KOPT-K1 (cell line): ENCODE data around the gene ADSL.

Experiments used
- H3K27ac ChIP-seq: fragments of 200-600 bp; sonication (generic); 2 replicates; pipeline ENCODE4 v1.5.1; 2016; ENCODE audit warnings: antibody characterized with exemption, mild to moderate bottlenecking, low read depth, low read length; ENCODE audit not compliant: poor library complexity, severe bottlenecking
- H3K36me3 ChIP-seq: fragments of 200-600 bp; sonication (generic); 2 replicates; pipeline ENCODE4 v1.5.1; 2017; ENCODE audit warnings: antibody characterized with exemption, mild to moderate bottlenecking, low read length, moderate library complexity; ENCODE audit not compliant: insufficient read depth
- H3K9me3 ChIP-seq: fragments of 200-600 bp; sonication (generic); 2 replicates; pipeline ENCODE4 v1.5.1; 2017; ENCODE audit warnings: antibody characterized with exemption, low read length, mild to moderate bottlenecking; ENCODE audit not compliant: insufficient read depth, poor library complexity, severe bottlenecking

Gene ADSL

GRCh38 chr22:40410731-40411505 is 64.6 kb downstream of the ADSL start:
- Histone ChIP-seq H3K27ac (no peak overlapping the region), H3K9me3 (no peaks in the 10 kb centered on the region), H3K36me3 (peaks cover 87% of the 10 kb centered on the region)

- H3K27ac ChIP-seq: no peak overlapping the region
Measured at GRCh38 chr22:40411506-40411861, 65.2 kb downstream of the ADSL start.

GRCh38 chr22:40412441-40412840 is 66.1 kb downstream of the ADSL start:
- Histone ChIP-seq H3K36me3 (peaks cover 87% of the 10 kb centered on the region), H3K27ac (no peak overlapping the region), H3K9me3 (no peaks in the 10 kb centered on the region)

More at GRCh38 chr22:40411506-40411861, 65.2 kb downstream of the ADSL start:
- Histone ChIP-seq H3K36me3 (peaks cover 87% of the 10 kb centered on the region), H3K9me3 (no peaks in the 10 kb centered on the region)

DNA sequence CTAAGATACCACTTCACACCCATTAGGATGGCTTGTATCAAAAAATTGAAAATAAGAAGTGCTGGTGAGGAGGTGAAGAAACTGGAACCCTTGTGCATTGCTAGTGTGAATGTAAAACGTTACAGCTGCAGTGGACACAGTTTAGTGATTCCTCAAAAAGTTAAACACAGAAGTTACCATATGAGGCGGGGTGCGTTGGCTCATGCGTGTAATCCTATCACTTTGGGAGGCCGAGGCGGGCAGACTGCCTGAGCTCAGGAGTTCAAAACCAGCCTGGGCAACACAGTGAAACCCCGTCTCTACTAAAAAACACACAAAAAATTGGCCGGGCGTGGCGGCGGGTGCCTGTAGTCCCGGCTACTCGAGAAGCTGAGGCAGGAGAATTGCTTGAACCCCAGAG is 67.6 kb downstream of the ADSL start:
- Histone ChIP-seq H3K27ac (no peak overlapping the region), H3K9me3 (no peaks in the 10 kb centered on the region), H3K36me3 (peaks cover 83% of the 10 kb centered on the region)

- Histone ChIP-seq H3K27ac (no peak overlapping the region), H3K36me3 (peaks cover 83% of the 10 kb centered on the region), H3K9me3 (no peaks in the 10 kb centered on the region)
Measured at GRCh38 chr22:40414311-40414710, 68.0 kb downstream of the ADSL start.

- Histone ChIP-seq H3K27ac (peak overlapping the region; percentile 27), H3K9me3 (no peaks in the 10 kb centered on the region), H3K36me3 (peaks cover 83% of the 10 kb centered on the region)
Measured at GRCh38 chr22:40414838-40415505, 68.7 kb downstream of the ADSL start.

- Histone ChIP-seq H3K36me3 (peaks cover 83% of the 10 kb centered on the region), H3K27ac (peak overlapping the region; percentile 27)
Measured at GRCh38 chr22:40415531-40416266, 69.4 kb downstream of the ADSL start.

GRCh38 chr22:40416267-40416570 is 69.9 kb downstream of the ADSL start:
- Histone ChIP-seq H3K36me3 (peaks cover 83% of the 10 kb centered on the region), H3K27ac (peak overlapping the region; percentile 27), H3K9me3 (no peaks in the 10 kb centered on the region)

More at GRCh38 chr22:40415531-40416266, 69.4 kb downstream of the ADSL start:
- no peaks in the 10 kb centered on the region for H3K9me3 ChIP-seq

DNA sequence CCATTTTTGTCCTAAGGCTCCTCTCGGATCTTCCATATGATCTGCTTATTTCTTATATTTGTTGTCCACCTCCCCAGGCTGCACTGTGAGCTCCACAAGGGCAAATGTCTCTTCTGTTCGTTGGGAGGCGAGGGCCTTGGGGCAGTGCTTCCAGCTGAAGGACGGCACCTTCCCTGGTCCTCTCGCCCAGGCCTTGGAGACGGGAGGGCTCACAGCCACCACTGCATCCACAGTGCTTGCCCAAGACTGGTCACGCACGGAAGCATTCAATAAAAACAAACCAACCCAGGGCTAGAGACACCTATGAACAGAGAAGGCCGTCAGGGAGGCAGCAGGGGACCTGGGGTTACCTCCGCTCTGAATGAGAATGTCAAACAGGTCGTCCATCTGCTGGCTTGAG is 70.3 kb downstream of the ADSL start:
- Histone ChIP-seq H3K27ac (no peak overlapping the region), H3K9me3 (no peaks in the 10 kb centered on the region), H3K36me3 (peaks cover 83% of the 10 kb centered on the region)

- peaks cover 83% of the 10 kb centered on the region for H3K36me3 ChIP-seq
- no peak overlapping the region for H3K27ac ChIP-seq
- no peaks in the 10 kb centered on the region for H3K9me3 ChIP-seq
Measured at GRCh38 chr22:40417041-40417440, 70.7 kb downstream of the ADSL start.

- H3K9me3 ChIP-seq: no peaks in the 10 kb centered on the region
- peaks cover 85% of the 10 kb centered on the region for H3K36me3 ChIP-seq
- peak overlapping the region; percentile 44 for H3K27ac ChIP-seq
Measured at GRCh38 chr22:40417881-40418280, 71.6 kb downstream of the ADSL start.

GRCh38 chr22:40418366-40419201 is 72.3 kb downstream of the ADSL start:
- Histone ChIP-seq H3K27ac (peak overlapping the region; percentile 45), H3K9me3 (no peaks in the 10 kb centered on the region), H3K36me3 (peaks cover 87% of the 10 kb centered on the region)

GRCh38 chr22:40419718-40420117 is 73.4 kb downstream of the ADSL start:
- Histone ChIP-seq H3K36me3 (peaks cover 89% of the 10 kb centered on the region), H3K27ac (no peak overlapping the region), H3K9me3 (no peaks in the 10 kb centered on the region)

DNA sequence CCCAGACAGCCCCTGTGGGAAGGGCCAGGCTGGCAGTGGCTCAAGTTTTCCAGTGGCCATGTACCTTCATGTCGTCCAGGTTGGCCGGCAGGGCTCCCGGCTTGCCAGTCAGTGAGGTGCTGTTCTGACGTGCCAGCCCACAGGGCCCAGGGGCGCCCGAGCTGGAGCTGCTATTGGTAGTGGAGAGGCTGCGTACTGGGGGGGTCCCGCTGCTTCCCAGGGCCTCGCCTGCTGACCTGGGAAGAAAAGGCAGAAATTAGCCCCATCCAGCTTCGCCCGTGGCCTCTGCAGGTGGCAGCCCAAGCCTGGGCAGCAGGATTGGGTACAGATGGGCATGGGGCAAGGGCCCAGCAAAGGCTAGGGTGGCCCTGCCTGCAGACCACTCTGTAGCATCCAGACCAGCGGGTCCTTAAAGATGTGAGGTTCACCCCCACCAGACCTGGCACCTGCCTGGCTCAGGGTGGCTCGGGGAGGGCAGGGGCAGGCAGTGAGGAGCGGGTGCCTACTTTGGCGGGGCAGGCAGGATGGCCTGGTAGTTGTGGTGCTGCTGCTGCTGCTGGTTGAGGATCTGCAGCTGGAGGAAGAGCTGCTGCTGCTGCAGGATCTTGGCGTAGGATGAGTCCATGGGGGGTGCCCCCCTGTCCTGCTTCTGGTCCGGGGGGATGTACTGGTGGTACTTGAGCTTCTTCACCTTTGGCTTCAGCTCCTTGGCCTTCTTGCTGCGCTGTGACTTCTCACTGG is 74.2 kb downstream of the ADSL start:
- Histone ChIP-seq H3K27ac (no peak overlapping the region), H3K9me3 (no peaks in the 10 kb centered on the region), H3K36me3 (peaks cover 97% of the 10 kb centered on the region)
